ENCODE data around the gene NINJ1.

Gene NINJ1

DNA sequence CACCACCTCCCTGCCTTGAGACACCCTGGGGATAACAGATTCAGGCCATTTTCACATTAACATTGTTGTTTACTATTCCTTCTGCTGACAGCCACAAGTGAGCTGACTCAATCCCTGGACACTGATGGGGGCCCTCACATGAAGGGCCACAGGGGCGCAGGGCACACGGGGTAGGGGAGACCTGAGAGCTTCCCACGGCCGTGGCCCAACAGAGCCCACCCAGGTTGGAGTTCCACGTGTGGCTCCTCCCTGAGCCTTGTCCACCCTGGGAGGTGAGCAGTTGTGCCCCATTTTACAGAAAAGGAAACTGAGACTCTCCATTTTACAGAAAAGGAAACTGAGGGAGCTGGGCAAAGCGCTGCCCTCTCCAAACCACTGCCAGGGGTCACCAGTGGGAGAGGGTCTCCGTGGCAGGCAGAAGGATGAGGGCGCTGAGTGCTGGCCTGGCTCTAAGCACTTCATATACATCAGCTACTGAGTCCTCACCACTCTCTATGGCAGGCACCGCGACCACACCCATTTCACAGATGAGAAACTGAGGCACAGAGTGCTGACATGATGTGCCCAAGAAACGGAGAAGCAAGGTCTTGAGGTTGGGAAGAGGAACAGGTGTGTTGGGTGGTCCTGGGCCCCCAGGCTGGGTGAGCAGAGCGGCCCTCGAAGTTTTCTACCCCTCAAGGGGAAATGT, 2.3 kb downstream of the NINJ1 start:
- no peak overlapping the region for H3K4me3 ChIP-seq (ENCODE audit: low read depth, low read length)
- no peak for DNase-seq (ENCODE audit: low read depth)
- TF ChIP-seq, protein P1, sequence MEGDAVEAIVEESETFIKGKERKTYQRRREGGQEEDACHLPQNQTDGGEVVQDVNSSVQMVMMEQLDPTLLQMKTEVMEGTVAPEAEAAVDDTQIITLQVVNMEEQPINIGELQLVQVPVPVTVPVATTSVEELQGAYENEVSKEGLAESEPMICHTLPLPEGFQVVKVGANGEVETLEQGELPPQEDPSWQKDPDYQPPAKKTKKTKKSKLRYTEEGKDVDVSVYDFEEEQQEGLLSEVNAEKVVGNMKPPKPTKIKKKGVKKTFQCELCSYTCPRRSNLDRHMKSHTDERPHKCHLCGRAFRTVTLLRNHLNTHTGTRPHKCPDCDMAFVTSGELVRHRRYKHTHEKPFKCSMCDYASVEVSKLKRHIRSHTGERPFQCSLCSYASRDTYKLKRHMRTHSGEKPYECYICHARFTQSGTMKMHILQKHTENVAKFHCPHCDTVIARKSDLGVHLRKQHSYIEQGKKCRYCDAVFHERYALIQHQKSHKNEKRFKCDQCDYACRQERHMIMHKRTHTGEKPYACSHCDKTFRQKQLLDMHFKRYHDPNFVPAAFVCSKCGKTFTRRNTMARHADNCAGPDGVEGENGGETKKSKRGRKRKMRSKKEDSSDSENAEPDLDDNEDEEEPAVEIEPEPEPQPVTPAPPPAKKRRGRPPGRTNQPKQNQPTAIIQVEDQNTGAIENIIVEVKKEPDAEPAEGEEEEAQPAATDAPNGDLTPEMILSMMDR (conservative IDR thresholded peaks at IDR 0.05; ENCODE audit: low read depth, low read length) = no peak

DNA sequence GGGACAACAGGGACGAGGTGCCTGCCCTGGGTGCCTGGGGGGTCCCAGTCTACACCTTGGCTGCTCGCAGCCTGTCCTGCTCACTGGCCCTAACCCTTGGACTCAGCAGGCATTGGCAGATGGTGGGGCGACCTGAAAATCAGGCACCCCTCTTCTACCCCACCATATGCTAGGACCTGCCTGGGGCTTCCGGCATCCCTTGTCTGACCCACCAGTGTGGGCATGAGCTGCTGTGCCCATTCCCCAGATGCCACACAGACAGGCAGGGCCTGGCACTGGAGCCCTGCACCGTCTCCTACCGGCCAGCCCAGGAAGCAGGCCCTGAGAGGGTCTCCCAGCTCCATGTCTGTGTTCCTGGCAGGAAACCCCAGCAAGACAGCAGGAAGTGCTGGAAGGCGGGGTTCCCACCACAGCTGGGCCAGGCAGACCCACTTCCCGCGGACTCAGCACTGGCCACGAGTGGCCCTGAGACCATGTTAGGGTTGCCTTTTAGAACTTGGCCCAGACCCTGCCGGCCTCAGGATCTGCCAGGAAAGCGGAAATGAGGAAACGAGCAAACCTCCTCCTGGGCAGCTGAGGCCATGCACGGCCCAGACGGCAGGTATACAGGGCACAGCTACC, 3.1 kb downstream of the NINJ1 start:
- H3K4me3 ChIP-seq (ENCODE audit: low read depth, low read length) = no peak overlapping the region
- no peak for DNase-seq (ENCODE audit: low read depth)
- TF ChIP-seq, protein P1 (conservative IDR thresholded peaks at IDR 0.05; ENCODE audit: low read depth, low read length) = peak; percentile 8

DNA sequence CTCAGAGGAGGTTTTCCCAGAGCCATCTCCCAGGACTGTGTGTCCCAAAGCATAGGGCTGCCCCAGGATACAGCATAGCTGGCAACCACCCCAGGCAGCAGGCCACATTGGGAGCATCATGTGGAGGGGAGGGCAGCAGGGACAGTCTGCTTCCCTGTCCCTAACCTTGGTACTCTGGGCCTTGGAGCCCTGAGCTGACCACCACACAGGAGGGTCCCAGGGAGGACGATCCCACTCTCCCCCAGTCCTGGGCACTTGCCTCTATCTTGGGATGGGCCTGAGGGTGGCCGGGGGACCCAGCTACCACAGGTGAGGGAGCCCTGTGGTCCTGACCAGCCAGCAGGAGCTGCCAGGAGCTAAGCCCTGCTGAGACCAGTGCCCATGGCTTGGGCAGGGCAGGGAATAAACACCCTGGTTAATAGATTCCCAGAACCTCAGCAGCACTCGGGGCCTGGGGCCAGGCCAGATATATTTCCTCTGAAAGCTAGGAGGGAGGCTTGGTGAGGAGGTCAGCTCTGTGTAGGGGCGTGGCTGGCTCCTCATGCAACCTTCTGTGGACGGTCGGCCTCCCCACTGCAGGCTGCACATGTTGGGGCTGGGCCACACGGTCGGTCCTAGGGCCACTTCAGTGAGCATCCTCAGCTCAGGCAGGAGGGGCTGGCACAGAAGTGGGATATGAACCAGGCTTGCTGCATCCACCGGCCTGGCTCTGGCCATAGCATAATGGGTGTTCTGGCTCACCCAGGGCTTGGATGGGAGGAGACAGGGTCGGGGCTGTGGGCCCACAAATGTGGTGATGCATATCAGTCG, 4.2 kb downstream of the NINJ1 start:
- DNase-seq (ENCODE audit: low read depth) = no peak
- H3K4me3 ChIP-seq (ENCODE audit: low read depth, low read length) = no peak overlapping the region
- TF ChIP-seq, protein P1 (conservative IDR thresholded peaks at IDR 0.05; ENCODE audit: low read depth, low read length) = no peak

- TF ChIP-seq, protein P1 (conservative IDR thresholded peaks at IDR 0.05; ENCODE audit: low read depth, low read length) = no peak
- no peak overlapping the region for H3K4me3 ChIP-seq (ENCODE audit: low read depth, low read length)
- no peak for DNase-seq (ENCODE audit: low read depth)
Measured at GRCh38 chr9:93129286-93129685, 4.8 kb downstream of the NINJ1 start.

DNA sequence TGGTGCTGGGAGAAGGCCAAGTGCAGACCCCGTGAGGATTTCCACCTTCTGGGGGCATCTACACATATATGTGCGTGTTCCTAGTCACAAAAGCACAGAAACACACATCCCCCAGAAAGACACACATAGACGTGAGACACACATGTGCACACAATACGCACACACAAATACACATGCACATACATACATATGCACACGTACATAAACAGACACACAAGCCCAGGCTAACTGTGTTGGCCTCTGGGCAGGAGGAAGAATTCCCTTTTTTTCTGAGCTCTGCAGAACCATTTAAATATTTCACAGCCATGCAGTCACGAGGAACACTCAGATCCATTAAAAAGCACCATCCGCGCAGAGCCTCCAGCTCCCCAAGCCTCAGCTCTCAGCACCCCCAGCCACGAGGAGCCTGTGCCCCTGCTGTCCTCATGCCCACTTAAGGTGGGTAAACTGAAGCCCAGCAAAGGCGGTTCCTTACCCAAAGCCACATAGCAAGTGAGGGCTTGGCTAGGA, 5.3 kb downstream of the NINJ1 start:
- H3K4me3 ChIP-seq (ENCODE audit: low read depth, low read length) = no peak overlapping the region
- TF ChIP-seq, protein P1 (conservative IDR thresholded peaks at IDR 0.05; ENCODE audit: low read depth, low read length) = no peak
- DNase-seq (ENCODE audit: low read depth) = no peak

GRCh38 chr9:93128011-93128714, 5.9 kb downstream of the NINJ1 start:
- TF ChIP-seq, protein P1 (conservative IDR thresholded peaks at IDR 0.05; ENCODE audit: low read depth, low read length) = no peak
- no peak overlapping the region for H3K4me3 ChIP-seq (ENCODE audit: low read depth, low read length)
- no peak for DNase-seq (ENCODE audit: low read depth)

All from choroid plexus epithelial cell (primary cell).